ENCODE results near the gene CEP43. TPM values are rescaled to one million over a fixed set of nuclear protein-coding genes. Genes with fewer than 3 reads are reported as not detected.

CEP43 gene
- total RNA-seq, 4 donors from 2014 or later, result 2.8 to 13.0 (median 6.4) TPM

DNA sequence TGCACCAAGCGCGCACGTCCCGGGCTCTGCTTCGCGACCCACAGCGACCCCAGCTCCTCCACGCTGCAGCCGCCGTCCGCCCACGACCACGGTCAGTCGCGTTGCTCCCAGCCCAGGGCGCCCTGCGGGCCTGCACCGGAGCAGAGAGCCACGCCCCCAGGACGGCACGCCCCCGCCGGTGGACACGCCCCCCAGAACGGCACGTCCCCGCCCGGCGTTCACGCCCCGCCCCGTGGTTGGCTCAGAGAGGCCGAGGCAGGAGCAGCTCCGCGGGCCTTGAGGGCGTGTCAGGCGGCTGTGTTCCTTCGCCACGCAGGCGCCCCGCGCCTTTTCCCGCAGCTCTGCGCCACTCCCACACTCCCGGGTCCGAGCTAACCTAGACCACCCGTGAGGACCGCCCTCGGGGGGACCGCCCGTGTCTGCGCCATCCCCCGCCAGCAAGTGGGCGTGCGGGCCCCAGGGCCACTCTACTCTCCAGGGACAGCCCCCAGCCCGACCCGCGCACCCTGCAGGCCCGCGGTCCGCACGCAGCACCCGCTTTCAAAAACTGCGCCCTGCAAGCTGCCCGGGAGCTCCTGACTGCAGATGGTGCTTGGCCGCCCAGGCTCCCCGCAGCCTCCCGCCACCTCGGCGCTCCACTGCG, 42.6 kb upstream of the CEP43 start, which contains the start of gene RNASET2:
TSS of gene RNASET2 (minus strand) at position 107 of the 643 bp plus-strand sequence. CDS start 368 bp downstream, outside the sequence.
- intact Hi-C loops (cut with DNase I; ENCODE audit: low total_unique reads), result no loop called here
- 0% methylated on average over 28 to 30 of the region's 71 CpGs for WGBS, 2 donors

DNA sequence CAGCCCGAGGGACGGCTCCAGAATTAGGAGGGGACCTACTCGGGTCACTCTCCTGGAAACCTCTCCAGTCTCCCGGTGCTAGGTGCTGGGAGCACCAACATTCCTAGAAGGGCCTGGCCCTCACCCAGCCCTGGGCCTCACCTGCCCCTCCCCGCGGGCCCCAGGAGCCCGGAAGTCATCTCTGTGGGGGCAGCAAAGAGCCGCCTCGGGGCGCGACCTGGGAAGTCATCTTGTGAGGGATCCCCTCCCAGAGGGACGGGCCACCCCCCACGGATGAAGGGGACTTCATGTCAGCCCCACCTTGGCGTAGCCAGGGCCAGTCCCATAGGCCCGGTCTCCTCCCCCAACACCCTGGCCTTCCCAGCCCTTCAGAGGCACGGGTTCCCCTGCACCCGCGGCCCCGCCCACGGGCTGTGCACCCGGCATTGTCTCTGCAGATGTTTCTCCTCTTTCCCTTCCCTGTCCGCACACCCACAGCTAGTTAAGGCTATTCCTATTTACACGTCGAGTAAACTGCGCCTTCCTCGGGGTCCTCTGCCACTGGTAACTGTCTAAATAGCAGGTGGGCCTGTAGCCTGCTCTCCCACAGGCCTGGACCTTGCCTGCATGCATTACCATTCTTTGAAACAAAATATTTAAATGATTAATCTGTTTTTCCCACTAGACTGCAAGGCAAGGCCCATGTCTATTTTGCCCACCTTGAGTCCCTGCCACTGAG, 42.0 kb upstream of the CEP43 start:
- WGBS, 2 donors, result 8 to 12% methylated on average over 22 to 25 of the region's 26 CpGs
- intact Hi-C loops (cut with DNase I; ENCODE audit: low total_unique reads), result no loop called here
- TF ChIP-seq POLR2A (IDR thresholded peaks at IDR 0.05), result no peak
- TF ChIP-seq, protein P1, sequence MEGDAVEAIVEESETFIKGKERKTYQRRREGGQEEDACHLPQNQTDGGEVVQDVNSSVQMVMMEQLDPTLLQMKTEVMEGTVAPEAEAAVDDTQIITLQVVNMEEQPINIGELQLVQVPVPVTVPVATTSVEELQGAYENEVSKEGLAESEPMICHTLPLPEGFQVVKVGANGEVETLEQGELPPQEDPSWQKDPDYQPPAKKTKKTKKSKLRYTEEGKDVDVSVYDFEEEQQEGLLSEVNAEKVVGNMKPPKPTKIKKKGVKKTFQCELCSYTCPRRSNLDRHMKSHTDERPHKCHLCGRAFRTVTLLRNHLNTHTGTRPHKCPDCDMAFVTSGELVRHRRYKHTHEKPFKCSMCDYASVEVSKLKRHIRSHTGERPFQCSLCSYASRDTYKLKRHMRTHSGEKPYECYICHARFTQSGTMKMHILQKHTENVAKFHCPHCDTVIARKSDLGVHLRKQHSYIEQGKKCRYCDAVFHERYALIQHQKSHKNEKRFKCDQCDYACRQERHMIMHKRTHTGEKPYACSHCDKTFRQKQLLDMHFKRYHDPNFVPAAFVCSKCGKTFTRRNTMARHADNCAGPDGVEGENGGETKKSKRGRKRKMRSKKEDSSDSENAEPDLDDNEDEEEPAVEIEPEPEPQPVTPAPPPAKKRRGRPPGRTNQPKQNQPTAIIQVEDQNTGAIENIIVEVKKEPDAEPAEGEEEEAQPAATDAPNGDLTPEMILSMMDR (IDR thresholded peaks at IDR 0.05), result no peak
- H3K4me3 ChIP-seq (ENCODE audit: low read depth, poor library complexity, severe bottlenecking), result peak overlapping the region; percentile 75
- peak; percentile 52 to 89 for DNase-seq (ENCODE audit: low spot score in 2 of 2)

More for the DNA sequence above, 42.6 kb upstream of the CEP43 start, which contains the start of gene RNASET2:
- peak within 1 kb of the TSS; percentile 75 for H3K4me3 ChIP-seq (ENCODE audit: low read depth, poor library complexity, severe bottlenecking)
- TF ChIP-seq, protein P1 (IDR thresholded peaks at IDR 0.05), result no peak
- no peak for TF ChIP-seq POLR2A (IDR thresholded peaks at IDR 0.05)
- peak; percentile 97 to 100 for DNase-seq (ENCODE audit: low spot score in 2 of 2)

DNA sequence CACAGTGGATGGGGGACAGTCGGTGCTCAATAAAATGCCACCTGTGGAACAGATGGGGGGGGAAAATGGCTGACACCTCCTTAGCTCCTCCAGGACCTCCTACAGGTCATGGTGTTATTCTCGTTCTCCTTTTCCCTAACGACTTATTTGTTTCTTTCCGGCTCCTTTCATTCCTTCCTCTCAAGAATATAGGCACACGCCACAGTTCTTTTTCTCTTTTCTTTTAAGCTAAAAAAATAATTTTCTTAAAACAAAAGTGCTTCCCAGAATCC, 41.5 kb upstream of the CEP43 start:
- DNase-seq (ENCODE audit: low spot score in 2 of 2), result no peak
- 83 to 85% methylated on average over 5 of the region's 5 CpGs for WGBS, 2 donors
- no peak overlapping the region for H3K4me3 ChIP-seq (ENCODE audit: low read depth, poor library complexity, severe bottlenecking)
- no peak for TF ChIP-seq POLR2A (IDR thresholded peaks at IDR 0.05)
- TF ChIP-seq, protein P1 (IDR thresholded peaks at IDR 0.05), result no peak
- intact Hi-C loops (cut with DNase I; ENCODE audit: low total_unique reads), result no loop called here

DNA sequence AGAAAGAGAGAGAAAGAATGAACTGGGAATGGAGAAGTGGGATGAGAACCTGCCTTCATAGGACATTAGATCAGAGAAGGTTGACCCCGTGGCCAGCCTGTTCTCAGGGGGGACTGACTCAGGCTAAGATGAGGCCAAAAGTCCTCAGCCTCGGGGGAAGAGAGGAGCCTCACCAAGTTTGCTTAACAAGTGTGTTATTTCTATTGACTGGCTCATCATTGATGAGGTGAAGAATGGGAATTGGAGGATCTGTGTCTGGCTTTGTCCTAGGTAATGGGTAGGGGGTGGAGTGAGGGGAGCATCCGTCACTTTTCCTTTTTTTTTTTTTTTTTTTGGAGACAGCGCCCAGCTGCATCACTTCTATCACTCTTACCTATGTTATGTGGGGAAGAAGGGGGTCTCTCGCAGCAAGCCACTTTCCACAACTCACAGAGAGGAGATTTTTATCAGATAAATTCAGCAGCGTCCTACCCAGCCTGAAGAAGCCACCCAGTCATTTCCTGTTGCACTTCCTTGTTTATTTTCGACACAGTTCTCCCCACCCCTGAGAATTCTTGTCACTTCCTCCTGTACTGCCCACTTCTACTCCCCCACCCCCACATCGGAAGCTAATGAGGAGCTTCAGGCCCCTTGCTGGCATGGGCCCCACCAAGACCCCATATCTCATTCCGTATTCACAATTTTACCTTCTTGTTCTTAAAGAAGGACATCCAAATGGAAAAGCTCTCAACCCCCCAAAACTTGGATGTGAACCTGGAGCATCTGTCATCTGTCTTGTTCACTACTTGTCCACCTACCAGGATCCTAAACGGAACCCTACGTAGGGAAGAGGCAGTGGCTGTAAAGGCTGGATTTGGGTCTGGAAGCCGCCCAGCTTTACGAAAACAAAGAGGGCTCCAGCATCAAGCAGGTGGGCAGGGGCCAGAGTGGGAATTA, 40.0 kb upstream of the CEP43 start:
- TF ChIP-seq, protein P1 (IDR thresholded peaks at IDR 0.05), result no peak
- no peak for TF ChIP-seq POLR2A (IDR thresholded peaks at IDR 0.05)
- no peak overlapping the region for H3K4me3 ChIP-seq (ENCODE audit: low read depth, poor library complexity, severe bottlenecking)
- 68 to 69% methylated on average over 13 of the region's 13 CpGs for WGBS, 2 donors
- intact Hi-C loops (cut with DNase I; ENCODE audit: low total_unique reads), result no loop called here
- DNase-seq (ENCODE audit: low spot score in 2 of 2), result peak; percentile 34 to 84

DNA sequence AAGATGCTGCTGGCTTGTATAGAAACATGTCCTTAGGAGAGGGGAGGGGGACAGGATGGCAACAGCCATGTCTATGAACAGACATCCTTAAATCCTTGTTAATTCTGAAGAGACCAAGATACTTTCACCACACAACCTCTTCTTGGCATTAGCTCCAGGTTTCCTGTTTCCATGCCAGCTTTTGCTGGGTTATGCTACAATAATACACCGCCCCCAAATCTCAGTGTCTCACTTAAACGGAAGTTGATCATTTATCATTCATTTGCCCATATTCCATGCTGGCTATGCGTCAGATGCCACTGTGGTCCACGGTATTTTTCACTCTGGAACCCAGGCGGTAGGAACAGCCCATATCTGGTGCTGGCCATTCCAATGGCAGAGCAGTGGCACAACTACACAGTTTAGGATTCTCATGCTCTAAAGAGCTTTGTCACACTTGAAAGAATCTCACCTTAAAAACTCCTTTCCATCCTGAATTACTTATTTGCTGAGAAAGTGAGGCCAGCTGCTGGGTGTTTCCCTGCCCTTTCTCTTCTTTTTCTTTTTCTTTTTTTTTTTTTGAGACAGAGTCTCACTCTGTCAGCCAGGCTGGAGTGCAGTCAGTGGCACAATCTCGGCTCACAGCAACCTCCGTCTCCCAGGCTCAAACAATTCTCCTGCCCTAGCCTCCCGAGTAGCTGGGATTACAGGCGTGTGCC, 39.1 kb upstream of the CEP43 start:
- intact Hi-C loops (cut with DNase I; ENCODE audit: low total_unique reads), result no loop called here
- no peak overlapping the region for H3K4me3 ChIP-seq (ENCODE audit: low read depth, poor library complexity, severe bottlenecking)
- WGBS, 2 donors, result 76 to 77% methylated on average over 9 of the region's 9 CpGs
- TF ChIP-seq, protein P1 (IDR thresholded peaks at IDR 0.05), result no peak
- no peak for TF ChIP-seq POLR2A (IDR thresholded peaks at IDR 0.05)
- no peak for DNase-seq (ENCODE audit: low spot score in 2 of 2)
